ENCODE results near the gene TPRG1. TPM values are rescaled to one million over a fixed set of nuclear protein-coding genes. Genes with fewer than 3 reads are reported as not detected.

TPRG1 gene
- total and polyA plus RNA-seq, 2 of the 8 experiments (the other 6 are each of a cell fraction or from before 2014, with no cell fraction given) = 0.37 to 0.47 TPM

DNA sequence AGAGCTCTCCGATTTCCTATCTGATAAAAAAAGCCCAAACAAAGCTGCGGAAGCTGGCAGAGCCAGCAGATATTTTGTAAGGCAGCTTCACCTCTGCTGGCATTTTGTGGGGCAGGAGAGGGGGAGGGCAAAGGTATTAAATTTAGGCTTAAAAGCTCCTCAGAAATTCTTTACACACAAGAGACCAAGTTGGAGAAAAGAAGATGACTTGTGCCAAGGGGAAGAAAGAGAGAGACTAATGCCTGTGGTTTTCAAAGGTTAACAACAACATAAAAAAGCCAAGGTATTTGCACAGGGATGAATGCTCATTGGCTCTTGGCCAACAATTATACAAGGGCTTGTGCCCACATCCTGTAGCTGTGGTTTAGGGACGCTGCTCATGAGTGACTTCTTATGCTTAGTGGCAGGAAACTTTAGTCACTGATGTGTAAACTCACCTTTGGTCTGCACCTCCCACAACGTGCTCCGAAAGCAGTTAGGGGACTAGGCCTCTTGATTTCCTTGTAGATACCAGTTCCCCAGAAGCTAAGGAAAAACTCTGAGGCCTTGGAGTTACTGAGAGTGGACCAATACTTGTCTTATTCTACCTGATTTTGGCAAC is 152.9 kb downstream of the TPRG1 start:
- H3K14ac ChIP-seq (ENCODE audit: insufficient read length) = no peak overlapping the region
- no peak overlapping the region for H2BK12ac ChIP-seq (ENCODE audit: low read depth, low read length)
- POLR2A ChIA-PET (ENCODE audit: partially characterized antibody) = no interaction called here
- no peak overlapping the region for H3K4me2 ChIP-seq (ENCODE audit: insufficient read depth in 1 of 2, low read depth in 2 of 2, low read length in 2 of 2)
- H3K23ac ChIP-seq (ENCODE audit: insufficient read length) = no peak overlapping the region
- H3K36me3 ChIP-seq (ENCODE audit: control insufficient read depth in 2 of 4, insufficient read depth in 4 of 4, low read length in 3 of 4) = no peaks in the 10 kb centered on the region
- no peak overlapping the region for H4K91ac ChIP-seq (replicated peaks; ENCODE audit: insufficient read length, low read length)
- no peak overlapping the region for H3K56ac ChIP-seq (replicated peaks; ENCODE audit: insufficient read length, low read depth, low read length)
- CTCF ChIA-PET (ENCODE audit: partially characterized antibody) = interaction anchor here (1.6 to 2.1 kb wide), 2 partner anchors 13 to 52 kb away, joined by 4 to 6 read pairs; no protein-coding TSS in a partner anchor
- no peaks in the 10 kb centered on the region for H3K9me3 ChIP-seq (ENCODE audit: insufficient read depth in 2 of 2, low read depth in 1 of 2, low read length in 1 of 2)
- H2BK5ac ChIP-seq (ENCODE audit: low read depth, low read length) = no peak overlapping the region
- H4K20me1 ChIP-seq (replicated peaks in 1 of 2; ENCODE audit: control insufficient read depth in 1 of 2, insufficient read depth in 2 of 2, low read length in 2 of 2) = no peaks in the 10 kb centered on the region
- H3K4ac ChIP-seq (replicated peaks; ENCODE audit: insufficient read length, low read depth, low read length) = no peak overlapping the region
- no peak overlapping the region for H2BK15ac ChIP-seq (ENCODE audit: low read length)
- no peaks in the 10 kb centered on the region for H3K23me2 ChIP-seq (ENCODE audit: low read depth, low read length)
- no peak overlapping the region for H2AK5ac ChIP-seq (ENCODE audit: low read depth, low read length)
- H4K5ac ChIP-seq (ENCODE audit: insufficient read length, low read depth, low read length) = no peak overlapping the region
- no peak overlapping the region for H3K27ac ChIP-seq (ENCODE audit: low read depth, low read length)
- no peaks in the 10 kb centered on the region for H3K4me1 ChIP-seq (replicated peaks in 1 of 4; ENCODE audit: control insufficient read depth in 3 of 4, insufficient read depth in 4 of 4, low read length in 3 of 4)
- H3K18ac ChIP-seq (ENCODE audit: extremely low read depth, low read length) = no peak overlapping the region
- H4K8ac ChIP-seq (ENCODE audit: extremely low read depth, insufficient read depth, low read length) = no peak overlapping the region
- DNase-seq (ENCODE audit: low read depth in 1 of 2, low spot score in 2 of 2) = no peak
- H3K27me3 ChIP-seq (replicated peaks in 1 of 4; ENCODE audit: control insufficient read depth in 3 of 4, extremely low read depth in 1 of 4, insufficient read depth in 3 of 4, low read length in 3 of 4) = no peaks in the 10 kb centered on the region
- no peak overlapping the region for H2BK120ac ChIP-seq (replicated peaks; ENCODE audit: low read depth, low read length)
- H2AFZ ChIP-seq (ENCODE audit: low read length) = no peak overlapping the region; the same call in 1 of the 2 replicates
- no peak overlapping the region for H2BK20ac ChIP-seq (ENCODE audit: low read length)
- whole genome bisulfite sequencing, 2 experiments (ENCODE audit: extremely low coverage in 1 of 2, insufficient coverage in 1 of 2, insufficient read length in 1 of 2, insufficient replicate concordance in 2 of 2, low coverage in 1 of 2, low lambda C conversion rate in 2 of 2, missing lambda C conversion rate in 1 of 2) = 97% methylated on average over 5 of the region's 5 CpGs; no CpG with 5 or more reads in 1 of the 2 experiments
- no peak overlapping the region for H3K9ac ChIP-seq (replicated peaks in 1 of 4; ENCODE audit: extremely low read depth in 1 of 4, low read depth in 3 of 4, low read length in 3 of 4)
- FAIRE-seq = no peak
- no peaks in the 10 kb centered on the region for H3K79me2 ChIP-seq (ENCODE audit: control insufficient read depth in 1 of 2, insufficient read depth in 2 of 2, low read length in 2 of 2)
- no peaks in the 10 kb centered on the region for H3K79me1 ChIP-seq (ENCODE audit: low read depth, low read length)
- H3K4me3 ChIP-seq (ENCODE audit: extremely low read depth in 1 of 4, insufficient read depth in 2 of 4, low read depth in 3 of 4, low read length in 4 of 4) = no peak overlapping the region
- TF ChIP-seq CBX5 (IDR thresholded peaks at IDR 0.05; ENCODE audit: low read depth, low read length) (no peak), BACH1 (IDR thresholded peaks at IDR 0.05; ENCODE audit: low read length) (no peak), TBP (IDR thresholded peaks at IDR 0.05; ENCODE audit: low read depth, low read length) (no peak), SUZ12 (IDR thresholded peaks at IDR 0.05; ENCODE audit: low read length) (no peak), ASH2L (IDR thresholded peaks at IDR 0.05; ENCODE audit: low read length) (no peak), BCL11A (IDR thresholded peaks at IDR 0.05; ENCODE audit: low read depth in 2 of 2, low read length in 2 of 2) (no peak), CHD2 (IDR thresholded peaks at IDR 0.05; ENCODE audit: low read length) (no peak), SIRT6 (IDR thresholded peaks at IDR 0.05; ENCODE audit: low read length) (no peak), EZH2 (IDR thresholded peaks at IDR 0.05; ENCODE audit: low read depth, low read length, severe bottlenecking) (no peak), RAD21 (IDR thresholded peaks at IDR 0.05 in 1 of 2, conservative IDR thresholded peaks at IDR 0.05 in 1 of 2; ENCODE audit: low read depth in 2 of 2, low read length in 2 of 2) (no peak)
- TF ChIP-seq, protein P1, sequence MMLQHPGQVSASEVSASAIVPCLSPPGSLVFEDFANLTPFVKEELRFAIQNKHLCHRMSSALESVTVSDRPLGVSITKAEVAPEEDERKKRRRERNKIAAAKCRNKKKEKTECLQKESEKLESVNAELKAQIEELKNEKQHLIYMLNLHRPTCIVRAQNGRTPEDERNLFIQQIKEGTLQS (IDR thresholded peaks at IDR 0.05; ENCODE audit: insufficient read depth, low read depth, low read length) = no peak
- TF ChIP-seq, protein P2, sequence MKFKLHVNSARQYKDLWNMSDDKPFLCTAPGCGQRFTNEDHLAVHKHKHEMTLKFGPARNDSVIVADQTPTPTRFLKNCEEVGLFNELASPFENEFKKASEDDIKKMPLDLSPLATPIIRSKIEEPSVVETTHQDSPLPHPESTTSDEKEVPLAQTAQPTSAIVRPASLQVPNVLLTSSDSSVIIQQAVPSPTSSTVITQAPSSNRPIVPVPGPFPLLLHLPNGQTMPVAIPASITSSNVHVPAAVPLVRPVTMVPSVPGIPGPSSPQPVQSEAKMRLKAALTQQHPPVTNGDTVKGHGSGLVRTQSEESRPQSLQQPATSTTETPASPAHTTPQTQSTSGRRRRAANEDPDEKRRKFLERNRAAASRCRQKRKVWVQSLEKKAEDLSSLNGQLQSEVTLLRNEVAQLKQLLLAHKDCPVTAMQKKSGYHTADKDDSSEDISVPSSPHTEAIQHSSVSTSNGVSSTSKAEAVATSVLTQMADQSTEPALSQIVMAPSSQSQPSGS (IDR thresholded peaks at IDR 0.05; ENCODE audit: low read length) = no peak

Measured in H1 (cell line).